ENCODE data around the gene FBXL17.

Gene FBXL17

DNA sequence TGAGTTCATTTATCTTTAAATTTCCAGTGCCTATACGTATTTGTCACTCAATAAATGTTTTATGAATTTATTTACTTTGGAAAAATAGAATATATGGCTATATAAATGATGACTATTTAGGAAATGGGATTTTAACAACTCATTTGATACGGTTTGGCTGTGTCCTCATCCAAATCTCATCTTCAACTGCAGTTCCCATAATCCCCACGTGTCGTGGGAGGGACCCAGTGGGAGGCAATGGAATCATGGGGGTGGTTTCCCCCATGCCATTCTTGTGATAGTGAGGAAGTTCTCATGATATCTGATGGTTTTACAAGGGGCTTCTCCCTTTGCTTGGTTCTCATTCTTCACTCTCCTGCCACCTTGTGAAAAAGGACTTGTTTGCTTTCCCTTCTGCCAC, 523.6 kb downstream of the FBXL17 start:
- no peak for DNase-seq (ENCODE audit: low spot score)

DNA sequence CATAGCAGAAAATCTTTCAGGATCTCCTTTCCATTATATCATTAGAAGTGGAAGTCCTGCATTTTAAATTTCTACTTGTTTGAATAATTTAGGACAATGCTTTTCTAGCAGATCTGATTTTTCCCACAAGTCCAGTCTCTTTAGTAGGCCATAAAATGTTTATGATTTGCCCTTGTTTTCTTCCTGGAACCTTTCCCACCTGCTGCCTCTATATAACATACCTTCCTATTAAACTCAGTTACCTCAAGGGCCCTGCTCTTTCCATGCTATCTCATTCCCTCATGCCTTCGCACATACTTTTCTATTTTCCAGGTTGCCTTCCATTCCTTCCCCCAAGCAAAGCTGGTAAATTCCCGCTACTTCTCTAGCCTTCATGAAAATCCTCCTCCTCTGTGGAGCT, 524.1 kb downstream of the FBXL17 start:
- DNase-seq (ENCODE audit: low spot score): no peak

DNA sequence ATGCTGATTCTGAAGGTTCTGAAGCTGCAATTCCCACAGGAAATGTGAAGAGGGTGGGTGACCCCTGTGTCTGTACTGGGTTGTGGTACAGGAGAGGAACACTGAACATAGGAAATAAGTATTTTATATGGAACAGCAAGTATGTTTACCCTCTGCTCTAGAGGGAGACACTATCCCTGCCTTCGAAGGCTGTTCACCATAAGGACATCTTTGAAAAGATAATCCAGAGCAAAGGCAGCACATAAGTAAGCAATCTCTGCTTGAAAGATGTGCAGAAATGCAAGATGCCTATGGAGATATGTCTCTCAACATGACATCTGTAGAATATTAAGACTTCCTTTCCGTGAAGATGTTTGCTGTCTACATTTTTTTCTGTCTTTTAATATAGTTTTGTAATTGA, 526.7 kb downstream of the FBXL17 start:
- no peak for DNase-seq (ENCODE audit: low spot score)

DNA sequence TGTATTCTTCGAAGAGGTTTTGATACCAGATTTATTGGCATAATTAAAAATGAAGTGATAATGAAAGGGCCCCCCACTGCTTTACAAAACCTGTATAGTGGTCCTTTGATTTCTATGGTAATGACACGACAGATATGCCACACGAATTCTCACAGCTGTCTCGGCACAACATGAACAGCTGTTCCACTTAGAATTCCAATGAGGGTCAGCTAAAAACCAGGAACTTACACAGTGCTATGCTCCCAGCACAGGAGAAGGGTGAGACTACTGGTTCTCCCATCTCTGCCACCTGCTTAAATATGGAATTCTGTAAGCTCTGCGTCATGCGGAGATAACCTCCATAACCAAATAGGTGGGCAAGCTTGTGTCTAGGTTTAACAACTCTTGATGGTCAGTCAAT, 528.2 kb downstream of the FBXL17 start:
- DNase-seq (ENCODE audit: low spot score): no peak

DNA sequence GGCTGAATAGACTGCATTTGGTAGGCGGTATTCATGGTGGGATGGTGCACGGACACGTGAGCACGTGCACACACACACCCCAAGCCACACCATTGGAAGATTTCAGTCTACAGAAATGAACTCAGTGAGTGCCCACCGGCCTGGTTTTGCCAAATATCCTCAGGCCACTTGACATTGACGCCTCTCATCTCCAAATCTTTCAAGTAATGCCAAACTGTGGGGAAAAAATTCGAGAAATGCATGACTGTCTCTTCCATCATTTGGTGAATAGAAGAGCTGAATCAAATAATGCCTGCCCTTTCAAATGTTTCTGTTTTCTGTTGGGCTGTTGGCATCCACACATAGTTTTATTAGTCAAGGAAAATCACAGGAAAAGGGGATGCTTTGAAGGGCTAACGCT, 528.9 kb downstream of the FBXL17 start:
- DNase-seq (ENCODE audit: low spot score): no peak

DNA sequence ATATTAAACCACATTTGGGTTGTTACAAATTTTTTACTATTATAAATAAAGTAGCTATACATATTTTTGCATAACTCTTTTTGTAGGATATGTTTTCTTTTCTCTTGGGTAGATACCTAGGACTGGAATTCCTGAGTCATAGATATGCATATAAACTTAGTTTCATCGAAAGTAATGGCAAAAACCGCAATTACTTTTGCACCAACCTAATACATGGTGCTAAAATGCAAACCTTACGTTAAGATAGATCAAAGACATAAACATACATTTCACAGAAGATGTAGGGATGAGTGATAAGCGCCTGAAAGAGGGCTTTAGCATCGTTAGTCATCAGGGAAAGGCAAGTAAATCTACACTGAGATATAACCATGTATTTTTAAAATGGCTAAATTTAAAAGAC, 532.8 kb downstream of the FBXL17 start:
- no peak for DNase-seq (ENCODE audit: low spot score)

DNA sequence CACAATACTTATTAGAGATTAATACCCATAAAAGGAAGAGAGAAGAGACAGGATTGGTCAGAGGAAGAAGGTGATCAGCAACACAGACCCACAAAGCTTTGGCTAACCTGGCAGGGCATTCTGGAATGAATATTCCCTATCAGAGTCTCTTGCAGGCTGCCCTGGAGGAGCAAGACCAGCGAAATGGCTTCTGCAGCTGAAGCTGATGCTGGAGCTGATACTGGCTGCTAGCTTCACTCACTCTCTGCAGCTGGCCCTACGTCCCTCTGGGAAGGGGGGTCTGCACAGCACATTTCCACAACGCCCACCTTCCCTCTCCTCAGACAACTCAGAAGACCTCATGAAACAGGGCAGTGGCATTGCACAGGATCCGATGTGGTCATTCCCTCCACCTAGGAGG, 541.3 kb downstream of the FBXL17 start:
- DNase-seq (ENCODE audit: low spot score): no peak

DNA sequence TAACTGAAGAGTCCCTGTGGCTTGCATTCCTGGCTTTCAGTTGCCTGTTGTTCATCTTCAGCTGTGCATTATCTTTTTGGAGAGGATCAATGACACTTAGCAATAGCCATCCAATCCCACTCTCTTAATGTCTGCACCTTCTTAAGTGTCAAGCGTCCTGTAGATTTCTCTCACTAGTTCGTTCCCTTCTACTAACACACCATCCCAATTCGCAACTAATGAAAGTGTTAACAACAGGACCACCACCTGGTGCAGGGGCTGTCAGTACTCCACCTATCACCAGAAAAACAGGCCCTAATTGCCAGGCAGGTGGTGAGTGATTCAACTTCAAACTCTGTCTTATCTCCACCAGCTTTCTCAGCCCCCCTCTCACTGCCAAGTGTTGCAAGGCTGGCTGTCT, 541.7 kb downstream of the FBXL17 start:
- no peak for DNase-seq (ENCODE audit: low spot score)

DNA sequence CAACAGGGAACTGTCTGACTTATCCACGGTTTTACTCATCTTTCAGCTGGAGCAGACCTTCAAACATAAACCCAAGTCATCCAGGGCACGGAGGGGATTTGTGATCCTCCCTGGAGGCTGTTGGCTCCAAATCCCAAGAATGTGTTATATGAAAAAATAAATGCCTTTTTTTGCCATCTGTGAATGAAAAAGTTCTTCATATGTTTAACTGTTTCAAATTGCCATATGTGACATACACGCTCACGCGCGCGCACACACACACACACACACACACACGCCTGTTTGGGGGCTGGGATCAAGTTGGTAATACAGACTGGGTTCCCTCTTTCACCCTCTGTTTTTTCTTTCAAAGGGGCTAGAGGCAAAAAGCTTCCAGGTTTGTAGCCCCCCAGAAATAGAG, 546.8 kb downstream of the FBXL17 start:
- DNase-seq (ENCODE audit: low spot score): no peak

DNA sequence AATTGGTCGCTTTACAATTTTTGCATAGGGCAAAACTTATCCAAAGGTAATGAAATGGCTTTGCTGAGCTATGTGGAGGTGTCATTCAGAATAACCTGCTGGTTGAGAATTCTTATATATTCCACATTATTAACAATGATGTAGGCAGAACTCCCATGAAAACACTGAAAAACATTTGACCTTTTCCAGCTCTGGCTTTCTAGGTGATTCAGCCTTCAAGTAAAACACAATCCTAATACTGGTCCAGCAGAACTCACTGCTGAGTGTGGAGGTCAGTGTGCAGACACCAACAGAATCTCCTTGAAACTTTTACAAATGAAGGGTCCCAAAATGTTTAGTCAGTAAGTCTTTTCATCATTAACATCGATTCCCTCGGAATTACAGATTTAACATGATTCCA, 549.2 kb downstream of the FBXL17 start:
- no peak for DNase-seq (ENCODE audit: low spot score)

DNA sequence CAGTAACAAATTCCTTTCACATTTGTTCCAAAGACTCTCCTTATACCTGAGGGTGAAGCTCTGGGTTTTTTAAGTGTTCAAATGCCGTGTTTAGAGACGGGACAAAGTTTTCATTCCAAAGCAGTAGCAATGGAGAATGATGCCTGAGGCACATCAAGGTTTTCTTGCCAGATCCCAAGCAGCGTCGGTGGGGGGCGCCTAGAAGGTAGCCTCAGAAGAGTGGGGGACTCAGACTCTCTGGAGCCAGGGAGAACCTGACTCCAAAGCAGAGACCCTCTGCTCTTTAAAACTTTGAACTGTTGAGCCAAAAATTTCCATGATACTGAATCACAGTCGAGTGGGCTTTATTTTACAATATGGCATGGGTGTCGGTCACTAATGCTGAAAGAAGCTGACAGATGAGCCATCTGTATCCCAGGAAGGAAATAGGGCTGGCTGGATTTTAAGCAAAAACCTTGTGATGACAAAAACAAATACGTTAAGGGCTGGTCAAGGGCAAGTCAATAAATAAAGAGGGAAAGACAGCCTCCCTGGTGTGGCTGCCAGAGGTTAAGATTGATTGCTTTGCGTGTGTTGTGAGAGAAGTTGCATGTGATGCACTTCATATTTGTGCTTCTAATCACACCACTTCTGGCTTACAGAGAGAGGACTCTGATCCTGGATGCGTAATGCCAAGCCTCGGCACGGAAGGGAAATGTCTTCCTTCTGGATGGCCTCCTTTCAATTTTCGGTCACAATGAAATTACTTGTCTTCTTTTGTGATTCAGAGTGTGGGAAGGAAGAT, 550.1 kb downstream of the FBXL17 start:
- DNase-seq (ENCODE audit: low spot score): no peak

DNA sequence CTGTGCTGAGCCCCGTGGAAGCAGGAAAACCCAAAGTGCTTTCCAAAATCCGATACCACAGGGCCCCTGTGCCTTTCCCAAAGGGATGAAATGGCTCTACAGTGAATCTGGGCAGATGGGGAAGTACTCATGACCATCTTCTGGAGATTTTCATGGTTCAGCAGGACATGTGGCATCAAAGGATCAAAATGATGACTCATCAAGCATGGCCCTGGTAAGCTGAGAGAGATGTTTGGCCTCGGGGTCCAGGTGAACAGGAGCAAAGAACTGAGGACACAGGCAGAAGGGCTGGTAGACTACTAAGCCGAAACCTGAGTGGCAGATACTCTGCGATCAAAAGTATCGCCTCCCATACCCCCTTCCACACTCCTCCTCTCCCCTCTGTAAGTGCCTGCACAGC, 551.1 kb downstream of the FBXL17 start:
- DNase-seq (ENCODE audit: low spot score): no peak

DNA sequence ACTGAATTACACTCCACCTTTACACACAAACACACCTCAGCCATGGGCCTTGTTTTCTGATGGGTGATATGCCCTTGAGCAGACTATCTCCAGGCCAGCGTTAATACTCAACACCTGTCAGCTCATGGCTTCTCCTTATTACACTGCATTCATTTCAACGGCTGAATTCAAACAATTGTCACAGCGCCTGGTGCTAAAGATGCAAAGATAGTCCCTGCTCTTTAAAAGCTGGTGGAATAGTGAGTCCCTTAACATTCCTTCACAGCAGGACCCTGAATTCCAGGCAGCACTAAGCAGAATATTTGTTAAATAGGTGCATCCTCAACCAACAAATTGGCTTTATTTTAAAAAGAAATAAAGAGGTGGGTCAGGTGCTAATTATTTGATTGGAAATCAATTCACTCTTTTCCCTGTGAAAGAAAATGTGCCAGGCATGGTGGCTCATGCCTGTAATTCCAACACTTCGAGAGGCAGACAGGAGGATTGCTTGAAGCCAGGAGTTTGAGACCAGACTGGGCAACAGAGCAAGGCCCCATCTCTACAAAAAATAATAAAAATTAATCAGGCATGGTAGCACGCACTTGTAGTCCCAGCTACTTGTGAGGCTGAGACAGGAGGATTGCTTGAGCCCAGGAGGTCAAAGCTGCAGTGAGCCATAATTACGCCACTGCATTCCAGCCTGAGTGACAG, 555.4 kb downstream of the FBXL17 start:
- no peak for DNase-seq (ENCODE audit: low spot score)

DNA sequence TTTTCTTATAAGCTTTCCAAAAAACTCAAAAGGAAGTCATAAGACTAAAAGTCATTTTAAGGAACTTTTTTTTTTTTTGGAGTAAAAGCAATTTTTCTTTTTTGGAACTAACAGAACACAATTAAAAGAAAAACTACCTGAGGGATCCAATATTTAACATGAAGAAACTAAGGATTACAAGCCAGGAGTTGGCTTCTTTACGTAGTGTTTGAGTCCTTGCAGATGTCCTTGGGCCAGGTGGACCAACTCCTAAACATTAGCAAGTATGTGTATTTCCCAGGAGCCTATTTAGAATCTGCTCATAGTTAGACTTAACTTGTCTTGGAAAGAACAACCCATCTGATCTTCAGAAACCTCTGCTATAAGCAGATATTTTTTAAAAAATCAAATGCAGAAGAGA, 557.1 kb downstream of the FBXL17 start:
- DNase-seq (ENCODE audit: low spot score): no peak

DNA sequence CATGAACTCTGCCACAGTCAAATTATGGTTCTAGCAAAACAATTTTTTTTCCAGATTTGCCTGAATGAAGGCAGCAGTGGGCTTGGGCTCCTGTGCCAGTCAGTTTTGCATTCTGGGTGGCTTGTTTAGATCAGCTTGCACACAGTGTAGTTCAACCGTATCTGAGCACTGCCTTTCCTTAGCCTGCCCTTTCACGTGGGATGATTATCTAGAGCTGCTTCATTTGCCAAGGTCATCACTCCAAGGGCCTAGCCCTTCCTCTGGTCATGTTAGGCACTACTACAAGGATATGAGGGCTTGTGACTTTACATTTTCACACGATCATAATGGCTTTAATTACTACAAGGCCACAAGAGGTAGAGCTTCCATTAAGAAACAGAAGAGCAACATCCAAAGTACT, 560.6 kb downstream of the FBXL17 start:
- DNase-seq (ENCODE audit: low spot score): no peak

DNA sequence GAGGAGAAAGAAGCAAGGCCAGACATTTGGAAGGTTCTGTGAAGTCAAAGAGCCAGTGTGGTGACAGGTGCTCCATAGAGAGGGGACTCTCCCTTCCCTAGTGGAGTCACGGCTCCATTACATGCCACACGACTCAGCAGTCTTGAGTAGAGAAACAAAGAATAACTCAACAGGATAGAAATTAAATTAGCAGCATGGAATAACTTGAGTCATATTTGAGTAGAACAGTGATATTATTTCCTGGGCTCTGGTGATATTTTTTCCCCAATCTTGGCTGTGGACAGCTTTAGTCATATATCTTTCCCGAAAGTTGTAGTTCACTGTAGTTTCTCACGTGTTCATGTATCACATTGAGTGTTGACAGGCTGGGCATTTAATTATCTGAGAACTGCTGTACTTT, 561.5 kb downstream of the FBXL17 start:
- DNase-seq (ENCODE audit: low spot score): no peak

DNA sequence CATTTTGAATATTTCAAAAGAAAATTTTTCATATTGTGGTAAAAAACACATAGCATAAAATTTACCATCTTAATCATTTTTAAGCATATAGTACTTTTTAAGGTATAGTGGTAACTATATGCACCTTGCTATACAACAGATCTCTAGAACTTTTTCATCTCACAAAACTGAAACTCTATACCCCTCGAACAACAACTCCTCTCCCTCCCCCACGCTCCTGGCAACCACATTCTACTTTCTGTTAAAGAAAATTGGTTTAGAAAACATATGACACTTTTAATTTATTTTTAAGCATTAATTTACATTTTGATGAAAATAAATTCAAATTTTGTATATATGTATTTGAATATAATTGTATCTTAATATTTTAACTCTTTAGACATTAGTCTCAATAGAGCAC, 563.9 kb downstream of the FBXL17 start:
- DNase-seq (ENCODE audit: low spot score): no peak

DNA sequence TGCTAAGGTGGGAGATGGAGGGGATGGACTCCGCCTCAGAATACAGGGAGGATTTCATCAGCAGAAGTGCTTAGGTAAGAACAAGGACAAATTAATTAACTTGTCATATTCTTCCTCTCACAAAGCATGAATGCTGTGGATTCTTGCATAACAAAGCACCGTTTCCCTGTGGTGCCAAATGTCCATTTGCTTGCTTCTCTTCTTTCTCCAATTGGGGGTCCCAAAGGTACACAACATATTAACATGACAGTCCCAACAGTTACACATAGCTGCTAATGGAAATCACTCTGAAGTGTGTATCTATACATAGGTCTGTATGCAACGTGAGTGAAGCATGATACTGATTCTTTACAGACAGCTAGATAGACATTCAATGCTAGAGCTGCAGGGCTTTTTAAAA, 564.5 kb downstream of the FBXL17 start:
- no peak for DNase-seq (ENCODE audit: low spot score)

DNA sequence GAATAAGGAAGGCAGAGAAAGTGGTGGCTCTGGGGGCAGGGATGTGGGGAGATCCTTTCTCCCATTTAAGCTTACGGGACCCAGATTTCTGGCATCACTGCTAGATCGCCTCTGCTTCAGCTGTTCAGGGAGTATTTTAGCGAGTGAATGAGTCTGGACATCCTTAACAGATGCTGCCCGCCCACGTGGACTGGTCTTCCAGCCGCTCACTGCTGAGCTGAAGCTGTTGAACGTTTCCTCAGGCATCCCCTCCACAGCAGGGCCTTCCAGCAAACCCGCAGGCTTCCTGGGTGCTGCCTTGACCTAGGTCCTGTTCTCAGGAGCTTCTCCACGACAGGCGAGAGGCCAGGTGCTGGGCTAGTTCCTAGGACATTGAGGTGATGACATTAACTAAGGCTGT, 566.8 kb downstream of the FBXL17 start:
- DNase-seq (ENCODE audit: low spot score): no peak

DNA sequence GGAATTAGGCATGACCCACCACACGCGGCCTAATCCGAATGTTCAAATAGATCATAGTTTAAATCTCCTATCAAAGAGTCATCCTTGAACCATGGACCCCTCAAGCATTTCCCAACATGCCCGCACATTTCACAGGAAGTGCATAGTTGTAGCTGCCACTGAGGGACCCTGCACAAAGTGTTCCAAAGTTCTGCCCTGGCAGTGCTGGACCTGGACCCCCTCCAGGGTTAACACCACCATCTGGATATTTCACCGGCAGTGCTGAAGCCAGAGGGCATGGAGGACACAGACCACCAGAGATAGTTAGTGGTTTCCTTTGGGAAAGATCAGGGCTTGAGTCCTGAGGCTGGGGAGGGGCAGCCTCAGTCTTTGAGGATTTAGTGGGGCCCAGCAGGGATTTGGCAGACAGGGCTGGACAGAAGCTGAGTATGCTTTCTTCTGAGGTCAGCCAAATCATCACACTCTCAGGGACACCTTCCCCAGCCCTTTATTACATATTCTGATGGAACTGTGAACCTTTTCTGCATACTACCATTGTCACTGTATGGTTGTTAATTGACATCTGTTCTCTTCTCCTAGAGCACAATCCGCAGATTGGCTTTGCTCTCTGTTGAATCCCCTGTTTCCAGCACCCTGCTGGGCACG, 567.6 kb downstream of the FBXL17 start:
- no peak for DNase-seq (ENCODE audit: low spot score)

DNA sequence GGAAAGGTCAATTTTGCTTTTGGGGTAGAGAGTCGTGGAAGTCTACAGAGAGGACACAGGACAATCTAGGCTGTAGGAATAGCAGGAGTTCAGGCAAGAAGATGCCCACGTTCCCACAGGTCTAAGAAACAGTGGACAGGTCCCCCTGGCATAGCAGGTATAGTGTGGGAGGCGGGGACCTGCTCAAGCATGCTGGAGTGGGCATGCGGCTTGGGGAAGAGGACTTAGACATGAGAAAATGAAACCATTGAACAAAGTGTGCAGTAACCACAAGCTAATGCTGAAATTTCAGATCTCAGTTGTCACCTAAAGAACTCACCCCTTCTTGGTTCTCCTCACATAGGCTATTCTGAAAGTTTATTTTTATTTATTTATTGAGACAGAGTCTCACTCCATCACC, 568.3 kb downstream of the FBXL17 start:
- no peak for DNase-seq (ENCODE audit: low spot score)

DNA sequence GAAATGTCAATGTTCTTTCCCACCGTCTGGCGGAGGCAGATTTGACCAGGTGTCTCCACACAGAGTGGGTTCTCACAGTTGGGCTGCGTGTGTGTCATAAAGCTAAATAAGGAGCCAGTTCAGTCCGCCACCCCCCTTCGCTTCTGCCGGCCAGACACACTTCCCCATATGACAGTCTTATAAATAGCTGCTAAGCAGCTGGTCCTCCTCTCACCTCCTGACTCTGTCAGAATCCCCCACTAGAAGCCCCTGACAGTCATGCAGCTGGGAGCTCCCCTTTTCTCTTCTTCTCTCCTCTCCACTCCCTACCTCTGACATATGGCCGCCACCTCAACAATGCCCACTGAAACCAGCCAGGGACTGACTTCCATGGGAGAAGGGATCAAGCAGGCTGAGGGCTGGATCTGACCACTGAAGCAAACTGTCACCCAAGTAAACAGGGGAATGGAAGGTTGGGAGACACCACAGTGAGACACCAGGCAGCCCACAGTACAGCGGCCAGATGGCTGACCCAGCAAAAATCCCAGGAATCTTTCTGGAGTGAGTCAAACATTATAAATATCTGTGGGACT, 569.2 kb downstream of the FBXL17 start:
- no peak for DNase-seq (ENCODE audit: low spot score)
